ENCODE data around the gene CTNNB1.

The CTNNB1 gene

DNA sequence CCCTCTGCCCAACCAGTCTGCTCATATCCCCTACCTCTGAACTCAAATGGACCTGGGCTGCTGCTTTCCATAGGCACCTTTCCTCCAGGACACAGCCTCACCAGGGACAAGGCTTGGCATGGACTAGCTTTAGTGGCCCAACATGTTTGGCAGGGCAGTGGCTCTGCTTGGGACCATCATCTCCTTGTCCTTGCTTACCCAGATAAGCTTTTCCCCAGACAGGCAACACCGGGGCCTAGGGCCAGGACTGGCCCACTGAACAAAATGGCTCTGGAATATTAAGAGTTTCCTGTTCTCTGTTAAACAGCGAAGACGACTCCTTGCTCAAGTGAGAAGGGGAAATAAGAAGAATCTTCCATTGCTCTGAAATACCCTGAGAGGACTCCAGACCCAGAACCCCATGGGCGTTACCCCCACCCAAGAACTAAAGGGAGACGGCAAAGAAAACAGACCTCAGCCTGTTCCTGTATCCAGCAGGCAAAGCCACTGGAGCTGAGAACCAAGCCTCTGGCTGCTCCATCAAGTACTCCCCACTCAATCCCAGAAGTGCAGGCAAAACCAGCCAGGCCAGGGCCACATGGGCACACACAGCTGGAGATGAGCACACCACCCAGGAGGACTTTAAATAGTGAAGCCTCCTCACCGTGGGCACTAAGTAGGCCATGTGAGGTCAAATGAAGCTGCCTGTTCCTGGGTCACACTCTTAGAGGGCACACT lies 45.5 kb downstream of the CTNNB1 start:
- no peak for DNase-seq (ENCODE audit: low spot score)
- TF ChIP-seq, protein P1, sequence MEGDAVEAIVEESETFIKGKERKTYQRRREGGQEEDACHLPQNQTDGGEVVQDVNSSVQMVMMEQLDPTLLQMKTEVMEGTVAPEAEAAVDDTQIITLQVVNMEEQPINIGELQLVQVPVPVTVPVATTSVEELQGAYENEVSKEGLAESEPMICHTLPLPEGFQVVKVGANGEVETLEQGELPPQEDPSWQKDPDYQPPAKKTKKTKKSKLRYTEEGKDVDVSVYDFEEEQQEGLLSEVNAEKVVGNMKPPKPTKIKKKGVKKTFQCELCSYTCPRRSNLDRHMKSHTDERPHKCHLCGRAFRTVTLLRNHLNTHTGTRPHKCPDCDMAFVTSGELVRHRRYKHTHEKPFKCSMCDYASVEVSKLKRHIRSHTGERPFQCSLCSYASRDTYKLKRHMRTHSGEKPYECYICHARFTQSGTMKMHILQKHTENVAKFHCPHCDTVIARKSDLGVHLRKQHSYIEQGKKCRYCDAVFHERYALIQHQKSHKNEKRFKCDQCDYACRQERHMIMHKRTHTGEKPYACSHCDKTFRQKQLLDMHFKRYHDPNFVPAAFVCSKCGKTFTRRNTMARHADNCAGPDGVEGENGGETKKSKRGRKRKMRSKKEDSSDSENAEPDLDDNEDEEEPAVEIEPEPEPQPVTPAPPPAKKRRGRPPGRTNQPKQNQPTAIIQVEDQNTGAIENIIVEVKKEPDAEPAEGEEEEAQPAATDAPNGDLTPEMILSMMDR (IDR thresholded peaks at IDR 0.05; ENCODE audit: extremely low read depth, missing control alignments), result no peak

DNA sequence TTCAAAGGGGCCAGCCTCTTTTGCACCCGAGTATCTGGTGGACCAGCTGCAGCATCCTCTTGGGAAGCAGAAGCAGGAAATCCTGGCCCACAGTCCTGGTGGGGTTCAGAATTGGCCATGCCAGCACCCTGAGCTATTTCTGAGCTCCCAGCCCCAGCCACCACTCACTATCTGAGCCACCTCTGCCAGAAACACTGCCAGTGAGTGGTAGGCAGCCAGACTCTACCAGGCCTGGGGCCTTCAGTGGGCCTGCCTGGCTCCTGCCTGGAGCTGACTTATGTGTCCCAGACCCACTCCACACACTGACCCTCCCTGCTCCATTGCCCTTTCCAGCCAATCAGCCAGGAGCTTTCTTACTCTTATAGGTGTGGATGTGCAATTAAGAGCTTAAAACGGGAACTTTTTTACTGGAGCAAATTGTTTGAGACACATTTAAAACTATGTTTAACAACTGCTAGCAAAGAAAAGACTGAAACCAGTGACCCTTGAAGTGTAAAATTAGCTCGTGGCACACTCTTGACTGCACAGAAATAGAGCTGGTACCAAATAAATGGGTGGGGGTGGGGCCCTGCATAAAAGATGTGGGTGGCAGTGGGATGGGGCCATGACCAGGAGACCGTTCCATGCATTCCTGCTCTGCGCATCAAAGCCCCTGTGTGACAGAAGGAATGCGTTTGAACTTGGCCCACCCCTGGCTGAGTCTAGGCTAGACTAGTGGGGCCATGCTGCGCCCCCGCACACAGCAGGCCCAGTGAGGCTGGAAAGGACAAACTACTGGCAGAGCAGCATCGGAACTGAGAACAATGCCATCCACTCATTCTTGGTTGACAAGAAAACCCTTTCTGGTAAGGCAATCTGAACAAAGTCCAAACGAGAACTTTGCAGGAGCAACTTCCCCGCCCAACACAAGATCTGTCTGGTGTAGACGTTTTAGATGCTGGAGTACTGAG lies 48.0 kb downstream of the CTNNB1 start:
- DNase-seq (ENCODE audit: low spot score), result no peak
- TF ChIP-seq, protein P1 (IDR thresholded peaks at IDR 0.05; ENCODE audit: extremely low read depth, missing control alignments), result no peak

DNA sequence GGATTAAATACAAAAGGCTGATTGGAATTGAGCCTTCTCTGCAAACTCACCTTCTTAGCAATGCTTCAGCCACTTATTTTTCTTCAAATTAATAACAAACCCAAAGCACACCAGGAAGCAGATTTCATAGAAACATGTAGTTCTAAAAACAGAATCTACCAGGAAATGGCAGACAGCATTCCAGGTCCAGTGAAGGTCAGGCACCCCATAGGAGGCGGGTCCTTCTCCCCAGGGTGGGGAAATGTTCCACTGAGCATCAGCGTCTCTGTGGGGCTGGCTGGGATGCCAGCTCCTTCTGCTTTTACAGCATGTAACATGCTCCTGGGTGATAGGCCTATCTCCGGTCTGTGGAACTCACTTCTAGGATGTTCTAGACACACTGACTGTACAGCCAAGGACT lies 49.2 kb downstream of the CTNNB1 start:
- DNase-seq (ENCODE audit: low spot score), result no peak
- TF ChIP-seq, protein P1 (IDR thresholded peaks at IDR 0.05; ENCODE audit: extremely low read depth, missing control alignments), result no peak

DNA sequence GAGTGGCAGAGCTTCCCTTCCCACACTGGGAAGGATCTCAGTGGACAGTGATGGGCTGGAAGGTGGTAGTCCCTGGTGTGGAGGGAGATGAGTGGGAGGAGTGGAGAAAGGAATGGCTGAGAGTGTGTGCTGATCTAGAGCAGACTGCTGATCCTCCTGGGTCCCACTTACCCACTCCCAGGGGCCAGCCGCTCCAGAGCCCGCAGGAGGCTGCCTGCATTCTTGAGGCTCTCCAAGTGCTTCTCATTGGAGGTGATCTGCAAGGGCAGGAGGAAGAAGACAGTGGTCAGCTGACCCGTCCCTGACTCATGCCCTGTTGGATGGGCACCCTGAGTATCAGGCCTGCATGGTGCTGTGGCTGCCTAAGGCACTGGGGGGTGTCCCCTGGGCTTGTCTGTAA lies 50.0 kb downstream of the CTNNB1 start:
- DNase-seq (ENCODE audit: low spot score), result no peak
- TF ChIP-seq, protein P1 (IDR thresholded peaks at IDR 0.05; ENCODE audit: extremely low read depth, missing control alignments), result no peak

DNA sequence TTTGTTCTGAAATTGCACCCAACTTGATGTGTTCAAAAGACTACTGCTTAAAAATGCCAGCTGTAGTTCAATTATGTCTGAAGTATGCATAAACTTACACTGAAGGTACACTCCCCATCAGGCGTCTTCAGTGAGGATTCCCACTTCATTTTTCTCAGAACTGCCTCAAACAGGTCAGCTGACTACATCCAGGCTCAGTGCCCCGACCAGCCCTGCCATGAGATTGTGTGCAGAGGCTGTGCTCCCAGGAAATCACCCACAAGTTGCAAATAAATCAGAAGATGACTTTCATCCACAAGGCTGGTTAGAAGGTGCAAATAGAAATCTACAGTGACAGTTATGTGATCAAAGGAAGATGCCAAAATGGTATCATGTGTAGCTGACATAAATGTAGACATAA lies 51.5 kb downstream of the CTNNB1 start:
- no peak for DNase-seq (ENCODE audit: low spot score)
- TF ChIP-seq, protein P1 (IDR thresholded peaks at IDR 0.05; ENCODE audit: extremely low read depth, missing control alignments), result no peak

DNA sequence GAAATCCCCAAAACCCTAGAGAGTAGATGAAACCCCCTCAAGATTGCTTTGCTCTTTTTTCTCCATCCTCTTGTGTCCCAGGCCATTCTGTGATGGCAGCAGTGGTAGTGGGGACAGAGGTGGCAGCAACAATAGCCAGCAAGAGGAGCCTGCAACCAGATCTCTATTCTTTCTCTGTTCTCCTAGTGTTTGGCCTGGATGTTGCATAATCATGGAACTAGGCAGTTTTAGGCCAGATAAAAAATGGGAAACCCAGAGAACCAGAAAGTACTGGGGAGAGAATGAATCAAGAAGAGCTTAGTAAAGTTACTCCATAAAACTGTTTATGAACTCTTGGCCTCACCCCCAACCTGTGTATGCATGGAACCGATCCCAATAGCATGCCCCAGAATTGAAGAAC lies 52.3 kb downstream of the CTNNB1 start:
- no peak for DNase-seq (ENCODE audit: low spot score)
- TF ChIP-seq, protein P1 (IDR thresholded peaks at IDR 0.05; ENCODE audit: extremely low read depth, missing control alignments), result no peak

DNA sequence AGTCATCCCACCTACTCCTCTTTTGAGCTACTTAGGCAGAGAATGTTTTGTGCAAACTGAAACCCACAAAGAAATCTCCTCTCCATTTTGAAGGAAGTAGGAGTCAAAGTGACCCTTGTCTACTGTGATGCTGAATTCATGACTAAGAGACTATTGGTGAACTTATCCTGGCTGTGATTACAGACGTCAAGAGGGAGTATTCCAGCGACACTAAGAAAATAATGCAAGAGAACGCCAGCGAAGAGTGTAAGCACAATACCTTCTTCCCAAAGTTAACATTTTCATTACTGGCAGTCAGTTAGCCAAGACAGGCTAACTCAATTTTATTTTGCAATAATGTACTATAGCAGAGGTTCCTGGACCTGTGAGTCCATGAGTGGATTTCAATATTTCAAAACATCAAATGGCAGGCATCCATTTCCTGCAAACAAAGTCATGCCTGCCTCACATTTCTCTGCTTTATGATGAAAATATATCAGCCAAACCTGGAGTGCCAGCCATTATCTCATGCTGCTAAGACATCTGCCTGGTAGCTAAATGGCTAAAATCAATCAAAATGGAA lies 59.0 kb downstream of the CTNNB1 start:
- DNase-seq (ENCODE audit: low spot score), result no peak
- TF ChIP-seq, protein P1 (IDR thresholded peaks at IDR 0.05; ENCODE audit: extremely low read depth, missing control alignments), result no peak

Measured in GM20000 (cell line).